Transverse colon (tissue), 4 donors: ENCODE data around the gene GK2. TPM values are rescaled to one million over a fixed set of nuclear protein-coding genes. Genes with fewer than 3 reads are reported as not detected.

ENCODE experiments used
- DNase-seq: peaks from one replicate; pipeline ENCODE4 v3.0.0-alpha.2; 2019
- H3K27ac ChIP-seq, 4 donors: fragments of 200-600 bp; sonication (generic); 2 replicates each; pipeline ENCODE4 v1.5.1; 2016 to 2018; ENCODE audit warnings: inconsistent platforms in 4 of 4
- H3K27me3 ChIP-seq: fragments of 200-600 bp; sonication (generic); 2 replicates; pipeline ENCODE4 v1.5.1; 2017; ENCODE audit warnings: inconsistent platforms
- H3K36me3 ChIP-seq, 4 donors: fragments of 200-600 bp; sonication (generic); 2 replicates each; pipeline ENCODE4 v1.5.1; 2017 to 2019; ENCODE audit warnings: inconsistent platforms in 4 of 4
- H3K4me1 ChIP-seq, 4 donors: fragments of 200-600 bp; sonication (generic); 2 replicates each; pipeline ENCODE4 v1.5.1; 2017 to 2020; ENCODE audit warnings: inconsistent platforms in 4 of 4
- H3K4me3 ChIP-seq, 4 donors: fragments of 200-600 bp; sonication (generic); 1 replicate in 1 of 4; 2 replicates in 3 of 4; pipeline versions ENCODE4 v1.5.1 to v1.6.1; 2017 to 2019; ENCODE audit warnings: inconsistent platforms in 4 of 4
- H3K9me3 ChIP-seq, 2 donors: fragments of 200-600 bp; sonication (generic); 2 replicates each; pipeline ENCODE4 v1.5.1; 2017 to 2019; ENCODE audit warnings: inconsistent platforms in 2 of 2
- CTCF ChIP-seq, 5 experiments: fragments of 200-600 bp in 3 of 5; fragments of 450-650 bp in 2 of 5; sonication (generic) in 3 of 5; IDR thresholded peaks; 1 replicate in 2 of 5; 2 replicates in 3 of 5; pipeline ENCODE4 v1.5.1; 2016 to 2017; ENCODE audit warnings: antibody characterized with exemption in 5 of 5, inconsistent platforms in 3 of 5, mild to moderate bottlenecking in 2 of 5, moderate library complexity in 1 of 5
- EP300 ChIP-seq: sonication (generic); formaldehyde crosslinking; IDR thresholded peaks from one replicate; pipeline ENCODE4 v1.6.1; 2017; ENCODE audit warnings: antibody characterized with exemption, low read depth
- POLR2A ChIP-seq: fragments of 450-650 bp; IDR thresholded peaks from one replicate; pipeline ENCODE4 v1.6.1; 2016; ENCODE audit warnings: antibody characterized with exemption, mild to moderate bottlenecking, moderate library complexity
- POLR2AphosphoS5 ChIP-seq, 3 donors: sonication (generic); formaldehyde crosslinking; IDR thresholded peaks; one replicate each; pipeline ENCODE4 v1.6.1; 2016; ENCODE audit warnings: antibody characterized with exemption in 3 of 3
- WGBS, 2 donors: methylation state at CpG; one replicate each; pipeline ENCODE4 v1.1.5; 2018; ENCODE audit warnings: low coverage in 1 of 2; 5-methylcytosine and 5-hydroxymethylcytosine counted together
- in situ Hi-C, 4 donors: fragments of 200-750 bp; cut with MboI; loops; one replicate each; pipeline versions ENCODE4 v1.15.0 to v1.15.1; 2017; ENCODE audit warnings: low sequenced_read_pairs in 3 of 4, low pct_ligation_motif_present in 1 of 4, low pct_unique_long_range_greater_than_20kb in 1 of 4
- intact Hi-C: fragments of 100-400 bp; cut with DNase I; formaldehyde crosslinking; loops from one replicate; pipeline ENCODE4 v1.15.1; 2023; ENCODE audit warnings: low total_unique reads
- total RNA-seq, 4 donors: library from RNA; depleted of rRNA; stranded (reverse); fragments of >200 nt; gene quantifications; one replicate each; pipeline ENCODE4 v1.1.0, GENCODE V29; 2016

GK2 gene
- total RNA-seq, 4 donors from 2014 or later = not detected

DNA sequence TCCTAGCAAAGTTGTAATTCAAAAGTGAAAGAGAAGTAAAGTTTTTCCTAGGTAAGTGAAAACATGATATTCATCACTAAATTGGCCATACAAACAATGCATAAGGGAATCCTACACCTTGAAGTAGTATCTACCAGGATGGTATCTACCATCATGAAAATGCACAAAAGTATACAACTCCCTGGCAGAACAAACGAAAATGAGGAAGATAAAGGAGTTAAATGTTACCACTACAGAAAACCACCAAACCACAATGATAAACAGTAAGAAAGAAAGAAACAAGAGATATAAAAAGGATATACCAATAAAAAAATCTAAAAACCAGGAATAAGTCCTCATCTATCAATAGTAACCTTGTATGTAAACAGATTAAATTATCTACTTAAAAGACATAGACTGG is 26.9 kb downstream of the GK2 start:
- intact Hi-C loops (no loop called here), in situ Hi-C loops (no loop called here)
- no peaks in the 10 kb centered on the region for H3K9me3 ChIP-seq
- H3K27me3 ChIP-seq = no peaks in the 10 kb centered on the region
- H3K4me3 ChIP-seq = no peak overlapping the region
- no peaks in the 10 kb centered on the region for H3K4me1 ChIP-seq
- no peak overlapping the region for H3K27ac ChIP-seq
- DNase-seq = no peak
- TF ChIP-seq CTCF (IDR thresholded peaks at IDR 0.05) = no peak
- no peak for TF ChIP-seq EP300
- no peak for TF ChIP-seq POLR2A
- no peak for TF ChIP-seq POLR2AphosphoS5 (IDR thresholded peaks at IDR 0.05)
- WGBS, 2 donors = 29 to 64% methylated on average over 1 of the region's 1 CpG
- H3K36me3 ChIP-seq = no peaks in the 10 kb centered on the region

GRCh38 chr4:79370026-79370425 is 38.0 kb downstream of the GK2 start:
- in situ Hi-C loops = no loop called here
- Histone ChIP-seq H3K36me3 (no peaks in the 10 kb centered on the region), H3K4me1 (no peaks in the 10 kb centered on the region), H3K4me3 (no peak overlapping the region), H3K9me3 (peaks cover 0 to 3% of the 10 kb centered on the region in 2 donors), H3K27ac (no peak overlapping the region), H3K27me3 (no peaks in the 10 kb centered on the region)
- 64 to 75% methylated on average over 2 of the region's 2 CpGs for WGBS, 2 donors
- intact Hi-C loops = no loop called here
- TF ChIP-seq POLR2AphosphoS5 (IDR thresholded peaks at IDR 0.05) = no peak
- TF ChIP-seq CTCF (IDR thresholded peaks at IDR 0.05) = no peak
- TF ChIP-seq EP300 = no peak
- no peak for TF ChIP-seq POLR2A
- no peak for DNase-seq

- WGBS, 2 donors = 81 to 89% methylated on average over 2 of the region's 2 CpGs
- no peaks in the 10 kb centered on the region for H3K36me3 ChIP-seq
- H3K4me3 ChIP-seq = no peak overlapping the region
- intact Hi-C loops (no loop called here), in situ Hi-C loops (no loop called here)
- no peaks in the 10 kb centered on the region for H3K27me3 ChIP-seq
- H3K4me1 ChIP-seq = no peaks in the 10 kb centered on the region
- TF ChIP-seq POLR2A = no peak
- no peak for TF ChIP-seq POLR2AphosphoS5 (IDR thresholded peaks at IDR 0.05)
- no peak for TF ChIP-seq CTCF (IDR thresholded peaks at IDR 0.05)
- no peak for TF ChIP-seq EP300
- no peak overlapping the region for H3K27ac ChIP-seq
- no peaks in the 10 kb centered on the region for H3K9me3 ChIP-seq
- no peak for DNase-seq
These were observed 40.9 kb downstream of the GK2 start for GRCh38 chr4:79367096-79367495.

DNA sequence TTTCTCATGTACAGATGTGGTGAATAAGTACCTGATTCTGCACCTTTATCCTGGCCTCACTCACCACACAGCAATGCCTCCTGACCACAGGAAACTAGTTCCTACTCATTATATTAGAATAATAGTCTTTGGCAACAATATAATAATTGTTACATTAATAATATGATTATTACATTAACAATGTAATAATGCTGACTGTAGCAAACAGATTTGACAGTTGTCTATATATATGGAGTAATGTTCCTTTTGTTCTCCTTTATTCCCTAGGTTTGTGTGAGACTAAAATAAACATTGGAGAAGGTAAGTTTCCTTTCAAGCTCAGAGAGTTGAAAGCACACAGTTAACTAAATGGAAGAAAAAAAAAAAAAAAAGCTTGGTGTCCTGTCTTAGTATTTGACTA is 41.6 kb downstream of the GK2 start:
- Histone ChIP-seq H3K36me3 (no peaks in the 10 kb centered on the region), H3K27ac (no peak overlapping the region), H3K4me3 (no peak overlapping the region), H3K9me3 (no peaks in the 10 kb centered on the region), H3K27me3 (no peaks in the 10 kb centered on the region), H3K4me1 (no peaks in the 10 kb centered on the region)
- intact Hi-C loops = no loop called here
- TF ChIP-seq POLR2AphosphoS5 (IDR thresholded peaks at IDR 0.05) = no peak
- TF ChIP-seq EP300 = no peak
- no peak for TF ChIP-seq CTCF (IDR thresholded peaks at IDR 0.05)
- TF ChIP-seq POLR2A = no peak
- DNase-seq = no peak
- in situ Hi-C loops = no loop called here
